Measurements from ENCODE around the gene RPS19BP1.

- TF ChIP-seq CTCF (IDR thresholded peaks at IDR 0.05; ENCODE audit: insufficient read depth, low read length, poor library complexity, severe bottlenecking): no peak
- no peak for TF ChIP-seq EZH2phosphoT487 (conservative IDR thresholded peaks at IDR 0.05; ENCODE audit: low read length)
Measured at GRCh38 chr22:39563571-39564428, 31.3 kb upstream of the RPS19BP1 start.
